HL-60/S4 (cell line): Measurements from ENCODE around the gene COX7B.
"Not testable (repeated sequence)": the region's sequence is repeated elsewhere in the genome, so short reads cannot be mapped to it uniquely, and the experiment has no call there.

Source experiments
- in situ Hi-C: fragments of 300-500 bp; cut with MboI; formaldehyde crosslinking; loops from 2 replicates; pipeline ENCODE4 v1.14.3; 2022; ENCODE audit warnings: low sequenced_read_pairs

Gene COX7B

GRCh38 chrX:77945031-77945430, 45.8 kb downstream of the COX7B start:
- in situ Hi-C loops, result not testable (repeated sequence)

GRCh38 chrX:77945910-77946545, 46.8 kb downstream of the COX7B start:
- in situ Hi-C loops, result no loop called here

GRCh38 chrX:77946571-77946970, 47.3 kb downstream of the COX7B start:
- in situ Hi-C loops, result no loop called here

GRCh38 chrX:77949840-77950239, 50.6 kb downstream of the COX7B start:
- in situ Hi-C loops, result no loop called here

- in situ Hi-C loops, result no loop called here
These were observed 52.9 kb downstream of the COX7B start for GRCh38 chrX:77952173-77952572.

DNA sequence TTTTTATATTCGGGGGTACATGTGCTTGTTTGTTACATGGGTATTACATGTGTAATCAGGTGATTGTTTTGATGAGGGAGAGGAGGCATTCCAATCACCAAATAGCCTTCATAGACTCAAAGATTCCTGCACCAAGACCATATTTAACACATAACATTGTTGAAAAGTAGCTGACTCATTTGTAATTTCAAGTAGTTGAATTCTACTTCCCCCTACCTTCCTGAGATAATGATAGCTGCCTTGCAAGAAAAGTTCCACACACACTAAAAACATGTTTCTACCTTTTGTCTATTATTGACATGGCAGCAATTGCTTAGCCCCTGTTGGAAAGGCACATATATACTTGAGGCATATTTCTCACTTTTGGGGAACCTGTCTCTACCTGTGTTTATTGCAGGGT, 54.0 kb downstream of the COX7B start:
- in situ Hi-C loops, result no loop called here

DNA sequence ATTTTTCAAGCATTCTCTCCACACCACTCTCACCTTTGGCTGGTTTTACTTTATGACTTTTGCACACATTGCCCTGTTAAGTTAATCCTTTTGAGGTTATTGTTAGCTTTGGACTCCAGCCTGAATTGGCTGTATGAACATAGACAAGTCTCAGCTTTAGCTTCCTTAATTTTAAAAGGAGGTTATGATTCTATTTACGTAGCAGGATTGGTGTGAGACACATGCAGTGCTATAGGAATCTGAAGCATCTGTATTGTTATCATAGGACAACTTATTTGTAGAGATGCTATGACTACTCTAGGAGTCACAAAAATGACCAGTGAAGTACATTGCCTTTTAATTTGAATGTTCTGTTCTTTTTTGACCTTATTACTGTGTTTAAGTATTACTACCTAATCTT, 54.4 kb downstream of the COX7B start:
- in situ Hi-C loops, result no loop called here
